GM19372 (cell line): ENCODE results near the gene COL23A1.

Experiments used
- ATAC-seq: cut with Tn5 transposase; IDR thresholded peaks from one replicate; pipeline ENCODE4 v1.9.1; 2021; ENCODE audit warnings: mild to moderate bottlenecking, low read depth, moderate library complexity; ENCODE audit not compliant: unreplicated experiment

The COL23A1 gene

GRCh38 chr5:178387061-178387855 lies 202.9 kb downstream of the COL23A1 start:
- no peak for ATAC-seq

- no peak for ATAC-seq
Observed at GRCh38 chr5:178386336-178386931, 203.8 kb downstream of the COL23A1 start.

GRCh38 chr5:178385496-178385890 lies 204.7 kb downstream of the COL23A1 start:
- ATAC-seq: no peak

- no peak for ATAC-seq
Observed at GRCh38 chr5:178384816-178385495, 205.2 kb downstream of the COL23A1 start.

GRCh38 chr5:178383919-178384815 lies 206.0 kb downstream of the COL23A1 start:
- no peak for ATAC-seq

- ATAC-seq: no peak
Observed at GRCh38 chr5:178383301-178383918, 206.8 kb downstream of the COL23A1 start.

- no peak for ATAC-seq
Observed at GRCh38 chr5:178382754-178383164, 207.4 kb downstream of the COL23A1 start.

- ATAC-seq: no peak
Observed at GRCh38 chr5:178381921-178382695, 208.1 kb downstream of the COL23A1 start.

- no peak for ATAC-seq
Observed at GRCh38 chr5:178381206-178381605, 209.0 kb downstream of the COL23A1 start.

- no peak for ATAC-seq
Observed at GRCh38 chr5:178380541-178381074, 209.6 kb downstream of the COL23A1 start.

GRCh38 chr5:178380086-178380485 lies 210.1 kb downstream of the COL23A1 start:
- no peak for ATAC-seq

- no peak for ATAC-seq
Observed at GRCh38 chr5:178378527-178379484, 211.4 kb downstream of the COL23A1 start.

GRCh38 chr5:178377583-178378270 lies 212.5 kb downstream of the COL23A1 start:
- no peak for ATAC-seq

- ATAC-seq: no peak
Observed at GRCh38 chr5:178376921-178377582, 213.1 kb downstream of the COL23A1 start.

GRCh38 chr5:178375348-178375747 lies 214.8 kb downstream of the COL23A1 start:
- ATAC-seq: no peak

GRCh38 chr5:178373711-178374110 lies 216.5 kb downstream of the COL23A1 start:
- no peak for ATAC-seq

GRCh38 chr5:178372142-178372571 lies 218.0 kb downstream of the COL23A1 start:
- no peak for ATAC-seq
